Neuronal stem cell (in vitro differentiated cells): Measurements from ENCODE around the gene TREML4.

Source experiments
- DNase-seq: peaks from one replicate; pipeline ENCODE4 v3.0.0-alpha.2; 2013; ENCODE audit warnings: low spot score
- H2AFZ ChIP-seq: one replicate; pipeline ENCODE4 v1.6.1; 2013; ENCODE audit warnings: mild to moderate bottlenecking, low read length, inconsistent platforms
- H2AK5ac ChIP-seq: 2 replicates; pipeline ENCODE4 v1.6.1; 2013; ENCODE audit warnings: low read depth, mild to moderate bottlenecking, inconsistent platforms, low read length, moderate library complexity, mixed read lengths
- H2BK120ac ChIP-seq: 2 replicates; pipeline ENCODE4 v1.6.1; 2013; ENCODE audit warnings: low read depth, mild to moderate bottlenecking, inconsistent platforms, low read length, moderate library complexity, mixed read lengths
- H2BK12ac ChIP-seq: one replicate; pipeline ENCODE4 v1.6.1; 2013; ENCODE audit warnings: low read length, inconsistent platforms
- H2BK15ac ChIP-seq: 2 replicates; pipeline ENCODE4 v1.6.1; 2013; ENCODE audit warnings: mild to moderate bottlenecking, low read length, inconsistent platforms, mixed read lengths
- H2BK5ac ChIP-seq: one replicate; pipeline ENCODE4 v1.6.1; 2013; ENCODE audit warnings: inconsistent platforms, mild to moderate bottlenecking, low read length, moderate library complexity
- H3K14ac ChIP-seq: one replicate; pipeline ENCODE4 v1.6.1; 2013; ENCODE audit warnings: low read length, inconsistent platforms
- H3K18ac ChIP-seq: 2 replicates; pipeline ENCODE4 v1.6.1; 2013; ENCODE audit warnings: low read length, inconsistent platforms
- H3K23ac ChIP-seq: 2 replicates; pipeline ENCODE4 v1.6.1; 2013; ENCODE audit warnings: low read depth, mild to moderate bottlenecking, mixed read lengths, low read length, inconsistent platforms; ENCODE audit not compliant: poor library complexity
- H3K27ac ChIP-seq: replicated peaks from 3 replicates; pipeline ENCODE4 v1.5.1; 2013; ENCODE audit warnings: low read length, inconsistent platforms
- H3K27me3 ChIP-seq, 3 experiments: 2 replicates each; pipeline ENCODE4 v1.6.1; 2013; ENCODE audit warnings: low read length in 3 of 3, mild to moderate bottlenecking in 2 of 3, inconsistent platforms in 1 of 3, low read depth in 1 of 3, mixed read lengths in 1 of 3, moderate library complexity in 1 of 3; ENCODE audit not compliant: control insufficient read depth in 3 of 3, insufficient read depth in 3 of 3
- H3K36me3 ChIP-seq, 2 donors: replicated peaks in 1 of 2; 2 replicates each; pipeline ENCODE4 v1.6.1; 2013; ENCODE audit warnings: low read length in 2 of 2; ENCODE audit not compliant: control insufficient read depth in 2 of 2, insufficient read depth in 2 of 2
- H3K4ac ChIP-seq: 2 replicates; pipeline ENCODE4 v1.6.1; 2013; ENCODE audit warnings: inconsistent platforms, mild to moderate bottlenecking, low read length, moderate library complexity
- H3K4me1 ChIP-seq, 2 donors: 1 replicate in 1 of 2; 2 replicates in 1 of 2; pipeline ENCODE4 v1.6.1; 2013; ENCODE audit warnings: low read length in 2 of 2, low read depth in 1 of 2; ENCODE audit not compliant: control insufficient read depth in 2 of 2, insufficient read depth in 1 of 2
- H3K4me2 ChIP-seq: one replicate; pipeline ENCODE4 v1.6.1; 2013; ENCODE audit warnings: mild to moderate bottlenecking, low read length, inconsistent platforms; ENCODE audit not compliant: insufficient read depth, poor library complexity, severe bottlenecking
- H3K4me3 ChIP-seq, 2 donors: 2 replicates each; pipeline ENCODE4 v1.5.1; 2013; ENCODE audit warnings: low read length in 2 of 2, mild to moderate bottlenecking in 2 of 2, inconsistent platforms in 1 of 2, moderate library complexity in 1 of 2
- H3K79me1 ChIP-seq: one replicate; pipeline ENCODE4 v1.6.1; 2013; ENCODE audit warnings: low read depth, mild to moderate bottlenecking, inconsistent platforms, low read length, moderate library complexity
- H3K9ac ChIP-seq: one replicate; pipeline ENCODE4 v1.6.1; 2013; ENCODE audit warnings: mild to moderate bottlenecking, low read depth, low read length, inconsistent platforms; ENCODE audit not compliant: poor library complexity
- H3K9me3 ChIP-seq, 2 donors: replicated peaks in 1 of 2; 2 replicates each; pipeline versions ENCODE3 to v1.6.1; 2013; ENCODE audit warnings: low read length in 2 of 2, mild to moderate bottlenecking in 2 of 2, inconsistent platforms in 1 of 2, low read depth in 1 of 2, mixed read lengths in 1 of 2, moderate library complexity in 1 of 2; ENCODE audit not compliant: control insufficient read depth in 2 of 2, insufficient read depth in 1 of 2
- H4K8ac ChIP-seq: one replicate; pipeline ENCODE4 v1.6.1; 2013; ENCODE audit warnings: low read depth, mild to moderate bottlenecking, inconsistent platforms, low read length, moderate library complexity
- H4K91ac ChIP-seq: one replicate; pipeline ENCODE4 v1.6.1; 2013; ENCODE audit warnings: low read length, low read depth, mild to moderate bottlenecking, inconsistent platforms; ENCODE audit not compliant: poor library complexity
- WGBS, 2 donors: extraction: QIAGEN DNeasy Blood & Tissue Kit; methylation state at CpG; one replicate each; pipeline ENCODE4 v1.1.7; 2013; ENCODE audit warnings: missing lambda C conversion rate in 2 of 2, mixed read lengths in 1 of 2; ENCODE audit not compliant: insufficient read length in 2 of 2, insufficient replicate concordance in 1 of 2; ENCODE audit errors: extremely low coverage in 2 of 2; 5-methylcytosine and 5-hydroxymethylcytosine counted together

The TREML4 gene

GRCh38 chr6:41268478-41268877 lies 40.3 kb downstream of the TREML4 start:
- no peak overlapping the region for H3K4me3 ChIP-seq
- no peak overlapping the region for H2BK15ac ChIP-seq
- H3K23ac ChIP-seq, result no peak overlapping the region
- no peak overlapping the region for H3K4me2 ChIP-seq
- H3K27ac ChIP-seq, result no peak overlapping the region
- no peaks in the 10 kb centered on the region for H3K4me1 ChIP-seq
- no peak overlapping the region for H3K4ac ChIP-seq
- no peak overlapping the region for H3K9ac ChIP-seq
- H2BK12ac ChIP-seq, result no peak overlapping the region
- no peak overlapping the region for H4K8ac ChIP-seq
- H3K79me1 ChIP-seq, result no peaks in the 10 kb centered on the region
- no peaks in the 10 kb centered on the region for H3K9me3 ChIP-seq
- H3K18ac ChIP-seq, result no peak overlapping the region
- H4K91ac ChIP-seq, result no peak overlapping the region
- no peak overlapping the region for H2AFZ ChIP-seq
- no peak overlapping the region for H2BK5ac ChIP-seq
- peaks cover 0 to 4% (median 0%) of the 10 kb centered on the region in 3 experiments for H3K27me3 ChIP-seq
- no peak overlapping the region for H3K14ac ChIP-seq
- H3K36me3 ChIP-seq, result no peaks in the 10 kb centered on the region
- H2BK120ac ChIP-seq, result no peak overlapping the region
- no peak overlapping the region for H2AK5ac ChIP-seq
- DNase-seq, result no peak

- Histone ChIP-seq H3K79me1 (no peaks in the 10 kb centered on the region), H2BK5ac (no peak overlapping the region), H3K36me3 (no peaks in the 10 kb centered on the region), H4K91ac (no peak overlapping the region), H3K18ac (no peak overlapping the region), H3K27ac (no peak overlapping the region), H2BK15ac (no peak overlapping the region), H3K4me1 (no peaks in the 10 kb centered on the region), H3K4me3 (no peak overlapping the region), H2AFZ (no peak overlapping the region), H3K14ac (no peak overlapping the region), H3K23ac (no peak overlapping the region), H2AK5ac (no peak overlapping the region), H3K9ac (no peak overlapping the region), H3K27me3 (peaks cover 0 to 4% (median 0%) of the 10 kb centered on the region in 3 experiments), H3K4ac (no peak overlapping the region), H2BK120ac (no peak overlapping the region), H4K8ac (no peak overlapping the region), H3K4me2 (no peak overlapping the region), H3K9me3 (no peaks in the 10 kb centered on the region), H2BK12ac (no peak overlapping the region)
- DNase-seq, result no peak
- no CpG with 5 or more reads among the region's 2 CpGs for WGBS, 2 donors
These were observed 41.0 kb downstream of the TREML4 start for GRCh38 chr6:41269166-41269565.

GRCh38 chr6:41269716-41270115 lies 41.6 kb downstream of the TREML4 start:
- Histone ChIP-seq H3K4me1 (no peaks in the 10 kb centered on the region), H3K4me3 (peak overlapping the region in 1 of 2 donors; percentile 32), H3K27ac (no peak overlapping the region), H3K14ac (no peak overlapping the region), H3K4ac (no peak overlapping the region), H3K23ac (no peak overlapping the region), H2BK12ac (no peak overlapping the region), H2AFZ (no peak overlapping the region), H3K9me3 (no peaks in the 10 kb centered on the region), H3K36me3 (no peaks in the 10 kb centered on the region), H4K91ac (no peak overlapping the region), H3K27me3 (peaks cover 0 to 5% (median 0%) of the 10 kb centered on the region in 3 experiments), H2AK5ac (no peak overlapping the region), H3K18ac (no peak overlapping the region), H3K4me2 (no peak overlapping the region), H2BK120ac (no peak overlapping the region), H3K79me1 (no peaks in the 10 kb centered on the region), H2BK15ac (no peak overlapping the region), H2BK5ac (no peak overlapping the region), H3K9ac (no peak overlapping the region), H4K8ac (no peak overlapping the region)
- DNase-seq, result no peak
- no CpG with 5 or more reads among the region's 4 CpGs for WGBS, 2 donors

GRCh38 chr6:41271901-41272395 lies 43.8 kb downstream of the TREML4 start:
- peaks cover 0 to 16% (median 0%) of the 10 kb centered on the region in 3 experiments for H3K27me3 ChIP-seq
- H3K4me1 ChIP-seq, result no peaks in the 10 kb centered on the region
- no CpG with 5 or more reads among the region's 7 CpGs for WGBS, 2 donors
- no peaks in the 10 kb centered on the region for H3K36me3 ChIP-seq
- no peak overlapping the region for H2BK12ac ChIP-seq
- H2BK120ac ChIP-seq, result no peak overlapping the region
- no peak for DNase-seq
- H3K27ac ChIP-seq, result no peak overlapping the region
- no peak overlapping the region for H3K4me2 ChIP-seq
- H2BK15ac ChIP-seq, result no peak overlapping the region
- no peak overlapping the region for H3K14ac ChIP-seq
- H3K18ac ChIP-seq, result no peak overlapping the region
- no peaks in the 10 kb centered on the region for H3K9me3 ChIP-seq
- H4K8ac ChIP-seq, result no peak overlapping the region
- H2BK5ac ChIP-seq, result no peak overlapping the region
- no peak overlapping the region for H3K9ac ChIP-seq
- H3K4me3 ChIP-seq, result no peak overlapping the region
- H3K23ac ChIP-seq, result no peak overlapping the region
- H3K4ac ChIP-seq, result no peak overlapping the region
- H4K91ac ChIP-seq, result no peak overlapping the region
- H3K79me1 ChIP-seq, result no peaks in the 10 kb centered on the region
- H2AFZ ChIP-seq, result no peak overlapping the region
- H2AK5ac ChIP-seq, result no peak overlapping the region
